NCI-H146 (cell line): ENCODE results near the gene NEMP1.
"Not testable (repeated sequence)": the region's sequence is repeated elsewhere in the genome, so short reads cannot be mapped to it uniquely, and the experiment has no call there.

Source experiments
- DNase-seq: peaks from one replicate; lab custom pipeline; 2025; lab: John Stamatoyannopoulos, UW

The NEMP1 gene

DNA sequence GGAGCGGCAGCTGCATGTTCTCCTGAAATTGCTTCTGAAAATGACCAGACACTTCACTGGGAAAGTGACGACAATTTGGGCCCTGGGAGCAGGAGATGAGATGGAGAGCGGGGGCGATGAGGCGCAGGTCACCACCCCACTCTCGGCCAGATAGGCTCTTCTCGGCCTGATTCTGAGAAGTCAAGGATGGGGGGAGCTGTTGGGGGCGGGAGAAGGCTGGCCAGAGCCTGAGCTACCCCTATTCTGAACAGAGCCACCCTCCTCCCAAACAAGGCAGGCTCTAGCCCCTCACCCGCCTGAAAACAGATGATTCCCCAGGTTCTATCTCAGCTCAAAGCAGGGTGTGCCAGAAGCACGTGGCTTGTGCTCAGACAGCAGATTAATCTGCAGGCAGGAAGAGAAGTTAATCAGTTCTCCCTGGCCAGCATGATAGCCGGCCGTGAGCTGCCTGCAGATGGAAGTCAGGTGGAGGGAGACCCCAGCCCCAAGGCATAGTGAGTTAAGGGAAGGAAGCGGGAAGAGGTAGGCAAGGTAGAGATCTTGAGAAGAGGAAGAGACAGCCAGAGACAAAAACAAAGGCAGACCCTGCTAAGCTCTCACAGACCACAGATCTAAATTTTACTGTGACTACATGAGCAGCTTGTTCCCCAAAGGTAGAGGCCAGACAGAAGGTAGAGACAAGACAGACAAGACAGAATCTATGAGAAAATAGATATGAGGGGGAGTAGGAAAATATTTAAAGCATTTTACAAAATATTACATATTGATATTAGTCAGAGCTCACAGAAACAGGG lies 51.4 kb downstream of the NEMP1 start:
- no peak for DNase-seq

DNA sequence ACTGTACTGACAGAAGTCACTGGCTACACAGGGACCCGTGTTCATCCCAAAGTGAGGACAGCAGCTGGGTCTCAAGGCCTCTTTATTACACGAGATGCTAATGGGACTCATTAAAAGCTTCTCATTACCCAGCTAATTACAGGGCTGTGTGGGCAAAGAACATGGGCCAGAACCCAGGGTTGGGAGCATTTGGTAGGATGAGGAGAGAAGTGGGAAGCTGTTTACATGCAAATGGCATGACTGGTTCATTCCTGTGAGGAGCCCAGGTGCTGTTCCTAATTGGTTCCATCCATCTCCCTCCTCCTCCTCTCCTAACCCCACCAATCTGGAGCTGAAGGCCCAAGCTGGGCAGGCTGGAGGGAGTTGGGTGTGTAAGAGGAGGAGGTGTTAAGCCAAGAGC lies 53.4 kb downstream of the NEMP1 start:
- DNase-seq: no peak

DNA sequence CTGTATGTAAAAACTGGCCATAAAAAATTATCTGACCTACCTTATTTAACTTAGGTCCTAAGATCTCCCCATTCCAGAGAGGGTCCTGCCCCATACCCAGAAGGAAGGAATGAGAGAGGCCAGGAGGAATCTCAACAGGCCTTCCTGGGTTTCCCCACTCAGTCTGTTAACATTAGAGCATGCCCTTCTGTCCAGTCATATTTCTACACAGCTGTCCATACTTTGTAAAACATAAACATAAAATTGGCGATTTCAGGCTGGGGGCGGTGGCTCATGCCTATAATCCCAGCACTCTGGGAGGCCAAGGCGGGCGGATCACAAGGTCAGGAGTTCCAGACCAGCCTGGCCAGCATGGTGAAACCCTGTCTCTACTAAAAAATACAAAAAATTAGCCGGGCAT lies 56.3 kb downstream of the NEMP1 start:
- not testable (repeated sequence) for DNase-seq

GRCh38 chr12:57019983-57020719 lies 58.4 kb downstream of the NEMP1 start:
- DNase-seq: no peak

GRCh38 chr12:57018906-57019305 lies 59.7 kb downstream of the NEMP1 start:
- DNase-seq: no peak

DNA sequence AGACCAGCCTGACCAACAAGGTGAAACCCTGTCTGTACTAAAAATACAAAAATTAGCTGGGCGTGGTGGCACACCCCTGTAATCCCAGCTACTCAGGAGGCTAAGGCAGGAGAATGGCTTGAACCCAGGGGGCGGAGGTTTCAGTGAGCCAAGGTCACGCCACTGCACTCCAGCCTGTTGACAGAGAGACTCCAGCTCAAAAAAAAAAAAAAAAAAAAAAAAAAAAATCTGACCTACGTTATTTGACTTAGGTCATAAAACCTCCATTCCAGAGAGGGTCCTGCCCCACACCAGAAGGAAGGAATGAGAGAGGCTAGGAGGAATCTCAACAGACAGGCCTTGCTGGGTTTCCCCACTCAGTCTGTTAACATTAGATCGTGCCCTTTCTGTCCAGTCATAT lies 60.2 kb downstream of the NEMP1 start:
- DNase-seq: not testable (repeated sequence)

DNA sequence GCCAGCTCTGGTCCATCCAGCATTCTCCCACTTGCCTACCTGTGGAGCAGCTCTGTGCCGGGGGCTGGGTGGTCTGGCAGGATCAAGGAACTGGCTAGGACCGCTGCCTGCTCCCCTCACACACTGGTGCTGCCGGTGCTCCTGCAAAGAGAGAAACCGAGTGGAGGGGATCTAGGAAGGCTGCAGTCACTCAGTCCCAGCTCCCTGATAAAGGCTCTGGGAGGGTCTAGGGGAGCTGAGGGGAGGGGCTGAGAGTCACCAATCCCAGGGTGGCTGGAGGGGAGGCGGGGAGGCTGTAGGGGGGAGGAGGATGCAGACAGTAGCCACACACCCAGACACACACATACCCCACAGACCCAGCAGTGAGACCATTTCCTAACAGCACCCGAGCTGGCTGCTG lies 62.2 kb downstream of the NEMP1 start, which contains the start of gene TAC3:
Gene TAC3 (minus strand): TSS at position 182 of the 400 bp plus-strand sequence. CDS start 732 bp downstream, outside the sequence.
- peak; percentile 27 for DNase-seq

- no peak for DNase-seq
Observed at GRCh38 chr12:57012600-57013465, 65.8 kb downstream of the NEMP1 start.

DNA sequence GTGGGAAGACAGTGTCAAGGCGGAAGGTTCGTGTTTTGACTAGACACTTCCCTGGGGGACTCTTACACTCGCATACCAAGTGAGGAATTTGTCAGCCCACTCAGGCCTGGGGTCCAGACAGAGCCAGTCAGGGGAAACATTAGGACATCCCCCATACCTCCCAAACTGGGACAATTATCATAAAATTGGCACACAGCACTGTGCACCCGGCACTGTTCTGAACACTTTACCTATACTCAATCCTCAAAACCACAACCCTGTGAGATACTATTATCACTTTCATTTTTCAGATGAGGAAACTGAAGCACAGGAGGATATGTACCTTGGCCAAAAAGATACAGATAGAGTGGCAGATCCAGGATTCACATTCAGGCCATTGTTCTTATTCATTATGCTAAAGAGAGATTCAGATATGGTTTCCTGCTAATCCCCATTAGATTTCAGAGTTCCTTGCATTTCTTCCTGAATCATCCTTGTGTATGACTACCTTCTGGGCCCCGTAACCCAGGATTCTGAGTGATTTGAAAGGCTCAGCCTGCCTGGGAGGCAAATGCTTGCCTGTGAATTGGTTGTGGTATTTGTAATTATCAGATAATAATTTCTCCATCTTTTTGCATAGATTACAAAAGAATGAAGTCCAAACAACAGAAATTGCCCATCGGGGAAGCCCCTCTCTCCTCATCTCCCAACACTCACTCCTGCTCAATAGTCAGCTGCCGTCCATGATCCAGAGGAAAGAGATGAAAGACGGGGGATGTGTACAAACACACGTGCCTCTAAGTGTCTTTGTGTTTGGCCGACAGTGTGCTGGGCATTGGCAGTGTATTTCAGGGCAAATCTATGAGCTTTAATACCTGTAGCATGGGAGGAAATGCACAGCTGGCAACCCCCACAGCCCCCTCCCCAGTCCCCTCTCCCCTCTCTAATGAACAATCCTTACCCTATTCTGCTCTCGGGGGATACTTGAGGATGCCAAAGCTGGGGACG lies 66.9 kb downstream of the NEMP1 start:
- no peak for DNase-seq

DNA sequence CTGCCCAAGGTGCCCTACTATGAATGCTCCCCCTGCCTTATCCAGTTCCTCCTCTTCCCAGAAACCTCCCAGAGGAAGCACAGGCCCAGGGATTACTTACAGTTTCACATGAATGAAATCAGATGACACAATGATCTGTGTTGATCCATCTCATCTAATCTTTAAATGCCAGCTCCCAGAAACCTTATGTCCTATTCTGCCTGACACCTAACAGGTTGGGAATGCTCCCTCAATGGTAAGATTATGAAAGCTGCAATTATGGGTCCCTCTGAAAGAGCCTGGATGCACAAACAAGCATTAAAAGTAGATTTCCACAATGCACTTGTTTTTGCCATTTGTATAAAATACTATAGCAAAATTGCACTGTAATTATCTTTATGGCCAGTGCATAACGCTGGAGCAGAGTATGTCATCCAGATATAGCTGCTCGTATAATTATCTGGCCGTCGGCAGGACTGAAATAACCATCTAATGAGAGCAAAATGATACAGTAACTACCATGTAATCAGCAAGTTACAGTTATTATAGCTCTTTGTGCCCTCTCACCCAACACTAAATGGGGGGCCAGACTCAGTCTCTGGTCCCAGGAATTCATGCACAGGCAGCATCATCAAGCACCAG lies 67.9 kb downstream of the NEMP1 start:
- DNase-seq: no peak

- DNase-seq: no peak
Observed at GRCh38 chr12:57009949-57010626, 68.5 kb downstream of the NEMP1 start.

DNA sequence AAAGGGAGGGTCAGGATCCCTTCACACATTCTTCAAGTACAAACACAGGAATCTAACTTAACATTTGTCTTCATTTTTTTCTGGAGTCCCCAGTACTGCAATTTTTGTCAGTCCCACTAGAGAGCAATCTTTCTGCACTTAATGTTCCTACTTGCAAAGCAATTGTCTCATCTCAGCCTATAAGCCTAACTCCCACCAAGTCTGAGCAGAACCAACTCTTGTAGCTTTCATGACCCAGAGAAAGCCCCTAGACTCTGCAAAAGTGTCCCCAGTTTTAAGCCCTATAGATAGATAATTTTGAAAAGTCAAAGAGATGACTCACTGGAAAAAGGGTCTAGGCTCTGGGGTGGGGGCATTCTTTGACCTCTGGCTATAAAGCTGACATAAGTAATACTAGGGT lies 70.4 kb downstream of the NEMP1 start:
- DNase-seq: peak; percentile 49

DNA sequence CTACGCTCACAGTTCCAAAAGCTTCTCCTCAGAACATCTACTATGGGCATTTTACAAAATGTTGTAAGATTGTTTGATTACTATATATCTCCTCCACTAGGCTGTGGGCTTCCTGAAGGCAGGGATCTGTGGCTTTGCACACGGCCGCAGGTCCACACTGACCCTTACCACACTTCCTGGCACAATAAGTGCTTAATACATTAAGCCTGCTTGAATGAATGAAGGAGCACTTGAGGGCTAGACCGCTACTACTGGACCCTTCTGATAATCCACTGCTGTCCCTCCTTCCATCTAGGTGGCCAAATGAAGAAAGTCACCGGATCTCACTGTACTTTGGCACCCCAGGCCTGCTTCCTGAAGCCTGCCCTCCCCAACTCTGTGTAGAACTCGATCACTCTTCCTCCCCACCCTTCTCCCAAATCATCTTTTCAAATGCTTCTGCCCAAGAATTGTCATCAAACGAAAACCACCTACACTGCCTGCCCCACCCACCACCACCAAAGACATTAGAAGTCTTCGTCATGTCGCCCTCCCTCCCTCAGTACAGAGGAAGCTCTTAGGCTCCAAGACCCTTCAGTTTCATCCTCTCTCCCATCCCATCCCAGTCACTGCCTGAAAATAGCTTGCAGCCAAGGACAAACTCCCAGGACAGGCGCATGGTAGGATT lies 71.6 kb downstream of the NEMP1 start:
- no peak for DNase-seq

DNA sequence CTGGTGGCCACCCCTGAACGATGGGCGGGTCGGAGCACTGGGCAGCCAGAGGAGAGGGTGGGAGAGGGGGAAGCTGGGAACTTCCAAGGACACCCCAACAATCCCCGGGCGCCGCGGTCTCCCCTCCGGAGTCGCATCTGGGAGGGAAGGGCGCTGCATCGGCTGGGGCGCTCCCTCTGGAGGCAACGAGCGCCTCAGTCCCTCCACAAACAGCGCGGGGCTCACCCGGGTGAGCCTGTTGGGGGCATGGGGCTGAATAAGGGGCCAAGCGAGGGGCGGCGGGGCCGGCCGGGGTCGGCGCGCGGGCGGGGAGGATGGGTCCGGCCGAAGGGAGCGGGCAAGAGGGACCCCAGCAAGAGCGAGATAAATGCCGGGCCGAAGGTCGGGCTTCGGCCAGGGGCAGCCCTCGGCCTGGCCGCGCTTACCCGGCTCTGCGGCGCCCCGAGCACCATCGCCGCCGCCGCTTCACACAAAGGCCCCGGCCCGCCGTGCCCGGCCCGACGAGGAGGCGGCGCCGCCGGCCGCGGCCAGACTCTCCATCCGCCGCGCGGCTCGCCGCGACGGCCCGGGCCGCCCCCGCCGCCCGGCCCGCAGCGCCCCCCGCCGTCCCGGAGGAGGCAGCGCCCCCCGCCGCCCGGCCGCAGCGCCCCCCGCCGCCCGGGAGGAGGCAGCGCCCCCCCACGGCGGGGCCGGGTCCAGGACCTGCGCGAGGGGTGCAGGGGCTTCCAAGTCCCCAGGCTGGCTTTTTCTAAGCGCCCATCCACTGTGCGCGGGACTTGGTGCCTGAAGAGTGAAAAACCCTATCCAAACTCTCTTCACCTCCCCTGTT lies 72.4 kb downstream of the NEMP1 start, which contains the start of gene ZBTB39:
Gene ZBTB39 (minus strand): TSS at position 567 of the 829 bp plus-strand sequence. CDS start 1,629 bp downstream, outside the sequence.
- DNase-seq: peak; percentile 72
